ENCODE measurements around the gene TBCEL. TPM values are rescaled to one million over a fixed set of nuclear protein-coding genes. Genes with fewer than 3 reads are reported as not detected.

Gene TBCEL
- total and polyA plus RNA-seq, 2 donors (not counting 1 experiment from before 2014, with no cell fraction given), result 21.1 to 25.8 TPM

DNA sequence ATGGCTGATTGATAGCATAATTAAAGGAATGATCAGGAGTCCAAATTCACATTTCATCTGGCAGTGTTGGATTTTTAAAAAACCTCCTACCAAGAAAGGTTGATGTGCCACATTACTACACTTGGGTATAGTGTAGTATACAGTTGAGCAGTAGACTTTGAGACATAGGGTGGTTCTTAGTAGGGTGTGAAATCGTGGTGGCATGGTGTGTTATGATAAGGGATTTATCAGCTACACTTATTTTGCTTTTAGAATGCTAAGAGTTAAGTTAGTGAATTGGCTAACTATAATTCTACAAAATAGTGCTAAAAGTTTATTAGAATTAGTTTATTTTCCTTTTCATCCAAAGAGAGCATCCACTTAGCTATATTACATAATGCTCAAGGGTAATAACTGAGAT lies 13.1 kb downstream of the TBCEL start:
- Histone ChIP-seq H3K9me3 (ENCODE audit: control insufficient read depth, insufficient read depth, low read depth, low read length) (no peaks in the 10 kb centered on the region), H3K36me3 (ENCODE audit: control insufficient read depth, insufficient read depth, low read length) (no peaks in the 10 kb centered on the region), H4K20me1 (ENCODE audit: control insufficient read depth, extremely low read depth, insufficient read depth, low read length) (no peaks in the 10 kb centered on the region), H3K4me2 (ENCODE audit: extremely low read depth, insufficient read depth, low read length) (no peak overlapping the region), H3K27ac (ENCODE audit: insufficient read depth, low read length) (no peak overlapping the region), H3K27me3 (ENCODE audit: control insufficient read depth, insufficient read depth, low read length) (no peaks in the 10 kb centered on the region), H3K4me1 (ENCODE audit: control insufficient read depth, extremely low read depth, insufficient read depth, low read length) (no peaks in the 10 kb centered on the region), H3K4me3 (replicated peaks in 1 of 4; ENCODE audit: control extremely low read depth in 1 of 4, insufficient read depth in 1 of 4, low read depth in 3 of 4, low read length in 4 of 4) (no peak overlapping the region), H3K79me2 (ENCODE audit: control insufficient read depth, insufficient read depth, low read length) (no peaks in the 10 kb centered on the region), H2AFZ (ENCODE audit: low read length) (no peak overlapping the region), H3K9ac (ENCODE audit: insufficient read depth, low read length) (no peak overlapping the region)
- DNase-seq (ENCODE audit: low read depth in 2 of 2), result no peak
- TF ChIP-seq, protein P1, sequence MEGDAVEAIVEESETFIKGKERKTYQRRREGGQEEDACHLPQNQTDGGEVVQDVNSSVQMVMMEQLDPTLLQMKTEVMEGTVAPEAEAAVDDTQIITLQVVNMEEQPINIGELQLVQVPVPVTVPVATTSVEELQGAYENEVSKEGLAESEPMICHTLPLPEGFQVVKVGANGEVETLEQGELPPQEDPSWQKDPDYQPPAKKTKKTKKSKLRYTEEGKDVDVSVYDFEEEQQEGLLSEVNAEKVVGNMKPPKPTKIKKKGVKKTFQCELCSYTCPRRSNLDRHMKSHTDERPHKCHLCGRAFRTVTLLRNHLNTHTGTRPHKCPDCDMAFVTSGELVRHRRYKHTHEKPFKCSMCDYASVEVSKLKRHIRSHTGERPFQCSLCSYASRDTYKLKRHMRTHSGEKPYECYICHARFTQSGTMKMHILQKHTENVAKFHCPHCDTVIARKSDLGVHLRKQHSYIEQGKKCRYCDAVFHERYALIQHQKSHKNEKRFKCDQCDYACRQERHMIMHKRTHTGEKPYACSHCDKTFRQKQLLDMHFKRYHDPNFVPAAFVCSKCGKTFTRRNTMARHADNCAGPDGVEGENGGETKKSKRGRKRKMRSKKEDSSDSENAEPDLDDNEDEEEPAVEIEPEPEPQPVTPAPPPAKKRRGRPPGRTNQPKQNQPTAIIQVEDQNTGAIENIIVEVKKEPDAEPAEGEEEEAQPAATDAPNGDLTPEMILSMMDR (conservative IDR thresholded peaks at IDR 0.05 in 1 of 2, IDR thresholded peaks at IDR 0.05 in 1 of 2; ENCODE audit: low read depth in 1 of 2, low read length in 2 of 2), result no peak
- TF ChIP-seq EZH2 (IDR thresholded peaks at IDR 0.05; ENCODE audit: low read length, missing control alignments), result no peak

DNA sequence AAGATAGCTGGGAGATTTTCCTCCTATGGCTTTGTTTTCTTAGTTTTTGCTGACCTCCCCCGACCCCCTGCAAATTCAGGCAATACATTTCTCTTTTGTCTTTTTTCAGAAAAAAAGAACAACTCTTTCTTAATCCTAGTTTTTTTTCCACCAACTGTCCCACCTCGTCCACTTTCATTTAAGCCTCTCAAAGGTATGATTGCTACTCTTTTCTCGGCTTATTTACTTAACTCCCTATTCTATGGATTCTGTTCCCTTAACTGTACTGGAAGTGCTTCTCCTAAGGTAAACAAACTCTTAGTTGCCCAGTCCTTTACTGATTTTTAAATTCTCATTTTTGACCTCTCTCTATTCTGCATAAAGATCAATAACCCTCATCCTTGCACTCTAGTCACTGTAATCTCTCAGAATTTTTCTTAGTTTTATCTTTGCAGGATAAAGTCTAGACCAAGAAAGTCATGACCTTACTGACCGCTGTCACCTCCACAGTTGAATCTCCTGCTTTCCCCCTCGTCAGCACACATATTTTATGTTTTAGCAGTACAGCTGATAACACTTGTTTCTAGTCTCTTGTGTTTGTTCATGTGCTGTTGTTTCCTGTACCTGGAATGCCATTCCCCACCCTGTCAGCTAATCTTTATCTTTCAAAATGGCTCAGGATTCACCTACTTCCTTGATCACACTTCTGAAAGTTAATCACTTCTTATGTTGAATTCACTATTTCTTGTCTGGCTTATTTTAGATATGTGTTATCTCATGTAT lies 14.9 kb downstream of the TBCEL start:
- no peaks in the 10 kb centered on the region for H3K27me3 ChIP-seq (ENCODE audit: control insufficient read depth, insufficient read depth, low read length)
- H3K27ac ChIP-seq (ENCODE audit: insufficient read depth, low read length), result no peak overlapping the region
- H3K9me3 ChIP-seq (ENCODE audit: control insufficient read depth, insufficient read depth, low read depth, low read length), result no peaks in the 10 kb centered on the region
- H3K79me2 ChIP-seq (ENCODE audit: control insufficient read depth, insufficient read depth, low read length), result no peaks in the 10 kb centered on the region
- no peaks in the 10 kb centered on the region for H3K36me3 ChIP-seq (ENCODE audit: control insufficient read depth, insufficient read depth, low read length)
- no peak overlapping the region for H2AFZ ChIP-seq (ENCODE audit: low read length)
- H3K4me2 ChIP-seq (ENCODE audit: extremely low read depth, insufficient read depth, low read length), result no peak overlapping the region
- H3K4me3 ChIP-seq (replicated peaks in 1 of 4; ENCODE audit: control extremely low read depth in 1 of 4, insufficient read depth in 1 of 4, low read depth in 3 of 4, low read length in 4 of 4), result no peak overlapping the region
- no peak for TF ChIP-seq EZH2 (IDR thresholded peaks at IDR 0.05; ENCODE audit: low read length, missing control alignments)
- TF ChIP-seq, protein P1 (conservative IDR thresholded peaks at IDR 0.05 in 1 of 2, IDR thresholded peaks at IDR 0.05 in 1 of 2; ENCODE audit: low read depth in 1 of 2, low read length in 2 of 2), result no peak
- no peak for DNase-seq (ENCODE audit: low read depth in 2 of 2)
- no peak overlapping the region for H3K9ac ChIP-seq (ENCODE audit: insufficient read depth, low read length)
- H3K4me1 ChIP-seq (ENCODE audit: control insufficient read depth, extremely low read depth, insufficient read depth, low read length), result no peaks in the 10 kb centered on the region
- H4K20me1 ChIP-seq (ENCODE audit: control insufficient read depth, extremely low read depth, insufficient read depth, low read length), result no peaks in the 10 kb centered on the region

DNA sequence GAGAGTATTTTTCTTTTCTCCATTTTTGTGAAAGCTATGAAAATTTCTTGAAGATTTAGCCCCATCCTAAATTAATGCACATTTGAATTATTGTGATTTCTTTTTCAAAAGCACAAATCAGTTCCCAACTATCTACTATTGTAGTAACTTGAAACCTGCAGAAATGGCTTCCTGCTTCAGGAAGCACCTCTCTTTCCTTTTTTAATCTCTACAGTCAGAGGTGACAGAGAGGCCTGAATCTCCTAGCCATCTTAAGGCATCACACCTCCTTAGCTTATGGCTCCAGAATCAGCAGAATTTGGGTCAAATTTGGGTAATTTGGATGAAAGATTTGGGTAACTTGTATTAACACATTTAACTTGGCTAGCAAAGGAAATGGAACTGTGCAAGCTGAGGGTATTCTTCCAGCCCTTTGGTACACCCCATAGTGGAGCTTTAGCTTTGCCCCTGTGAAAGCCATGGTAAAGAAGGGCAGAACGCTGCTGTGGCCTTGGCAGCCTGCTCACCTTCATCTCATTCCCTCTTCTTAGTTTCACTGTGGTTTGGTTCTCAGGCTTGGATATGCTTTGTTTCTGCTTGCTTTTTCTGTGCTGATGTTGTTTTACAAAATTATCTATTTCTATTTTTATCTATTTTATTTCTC lies 16.2 kb downstream of the TBCEL start:
- Histone ChIP-seq H3K27me3 (ENCODE audit: control insufficient read depth, insufficient read depth, low read length) (no peaks in the 10 kb centered on the region), H2AFZ (ENCODE audit: low read length) (no peak overlapping the region), H3K9ac (ENCODE audit: insufficient read depth, low read length) (no peak overlapping the region), H3K36me3 (ENCODE audit: control insufficient read depth, insufficient read depth, low read length) (no peaks in the 10 kb centered on the region), H3K4me3 (replicated peaks in 1 of 4; ENCODE audit: control extremely low read depth in 1 of 4, insufficient read depth in 1 of 4, low read depth in 3 of 4, low read length in 4 of 4) (no peak overlapping the region), H3K79me2 (ENCODE audit: control insufficient read depth, insufficient read depth, low read length) (no peaks in the 10 kb centered on the region), H3K4me2 (ENCODE audit: extremely low read depth, insufficient read depth, low read length) (no peak overlapping the region), H3K4me1 (ENCODE audit: control insufficient read depth, extremely low read depth, insufficient read depth, low read length) (no peaks in the 10 kb centered on the region), H3K9me3 (ENCODE audit: control insufficient read depth, insufficient read depth, low read depth, low read length) (no peaks in the 10 kb centered on the region), H4K20me1 (ENCODE audit: control insufficient read depth, extremely low read depth, insufficient read depth, low read length) (no peaks in the 10 kb centered on the region), H3K27ac (ENCODE audit: insufficient read depth, low read length) (no peak overlapping the region)
- no peak for TF ChIP-seq EZH2 (IDR thresholded peaks at IDR 0.05; ENCODE audit: low read length, missing control alignments)
- TF ChIP-seq, protein P1 (conservative IDR thresholded peaks at IDR 0.05 in 1 of 2, IDR thresholded peaks at IDR 0.05 in 1 of 2; ENCODE audit: low read depth in 1 of 2, low read length in 2 of 2), result no peak
- DNase-seq (ENCODE audit: low read depth in 2 of 2), result no peak
